Measurements from ENCODE around the gene SPIRE1.
A peak's percentile ranks its signal among the peaks of the same experiment; 100 is the strongest.

Gene SPIRE1

DNA sequence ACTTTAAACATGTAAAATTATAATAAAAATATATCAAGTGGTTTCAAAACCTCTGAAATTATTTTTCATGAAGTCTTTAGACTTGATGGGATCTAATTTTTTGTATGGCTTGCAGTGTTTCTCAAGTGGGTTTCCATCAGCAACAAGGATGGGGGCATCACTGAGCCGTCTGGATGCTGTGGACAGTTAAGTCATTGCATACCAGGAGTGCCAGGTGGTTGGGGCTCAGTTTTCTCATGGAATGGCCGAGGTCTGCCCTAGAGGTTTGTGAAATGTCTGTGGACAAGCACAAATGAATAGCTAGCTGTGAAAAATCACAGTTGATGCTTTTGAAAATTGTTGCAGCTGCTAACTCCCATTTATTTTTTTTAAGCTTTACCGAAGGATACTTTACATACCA, 248.4 kb downstream of the SPIRE1 start:
- peak in 1 of 2 experiments; percentile 6 for DNase-seq

GRCh38 chr18:12408247-12408869, 249.5 kb downstream of the SPIRE1 start:
- DNase-seq: no peak

DNA sequence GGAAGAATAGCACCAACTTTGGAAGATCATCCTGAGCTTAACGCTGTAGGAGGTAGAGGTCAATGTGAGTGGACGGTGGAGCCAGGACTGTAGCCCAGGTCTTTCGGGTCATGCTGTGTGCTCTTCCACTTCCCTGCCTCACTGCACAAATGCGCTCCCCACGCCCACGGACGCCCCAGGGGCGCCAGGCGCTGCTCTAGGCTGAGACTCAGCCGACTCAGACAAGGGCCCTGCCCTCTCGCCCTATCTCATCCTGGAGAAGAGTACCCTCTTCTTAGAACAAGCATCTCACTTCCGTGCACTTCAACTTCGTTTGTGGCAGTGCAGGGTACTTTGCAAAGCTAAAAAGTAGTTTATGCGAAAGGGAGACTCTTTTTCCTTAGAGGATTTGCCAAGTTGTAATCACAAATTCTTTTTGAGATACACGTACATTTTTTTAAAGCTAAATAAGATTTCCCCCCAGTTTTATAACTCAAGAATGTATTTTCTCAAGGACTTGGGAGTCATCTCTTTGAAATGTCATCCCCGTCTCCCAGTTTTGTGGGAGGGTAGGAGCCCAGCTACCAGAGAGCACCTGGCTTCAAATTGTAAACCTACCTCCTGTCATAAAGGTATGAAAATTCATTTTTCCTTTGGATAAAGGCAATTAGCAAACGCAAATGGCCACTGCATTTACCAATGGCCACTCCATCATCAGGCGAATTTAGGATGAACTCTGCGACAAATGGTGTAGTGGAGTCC, 251.4 kb downstream of the SPIRE1 start:
- no peak for DNase-seq

GRCh38 chr18:12405066-12405465, 252.8 kb downstream of the SPIRE1 start:
- DNase-seq: no peak

DNA sequence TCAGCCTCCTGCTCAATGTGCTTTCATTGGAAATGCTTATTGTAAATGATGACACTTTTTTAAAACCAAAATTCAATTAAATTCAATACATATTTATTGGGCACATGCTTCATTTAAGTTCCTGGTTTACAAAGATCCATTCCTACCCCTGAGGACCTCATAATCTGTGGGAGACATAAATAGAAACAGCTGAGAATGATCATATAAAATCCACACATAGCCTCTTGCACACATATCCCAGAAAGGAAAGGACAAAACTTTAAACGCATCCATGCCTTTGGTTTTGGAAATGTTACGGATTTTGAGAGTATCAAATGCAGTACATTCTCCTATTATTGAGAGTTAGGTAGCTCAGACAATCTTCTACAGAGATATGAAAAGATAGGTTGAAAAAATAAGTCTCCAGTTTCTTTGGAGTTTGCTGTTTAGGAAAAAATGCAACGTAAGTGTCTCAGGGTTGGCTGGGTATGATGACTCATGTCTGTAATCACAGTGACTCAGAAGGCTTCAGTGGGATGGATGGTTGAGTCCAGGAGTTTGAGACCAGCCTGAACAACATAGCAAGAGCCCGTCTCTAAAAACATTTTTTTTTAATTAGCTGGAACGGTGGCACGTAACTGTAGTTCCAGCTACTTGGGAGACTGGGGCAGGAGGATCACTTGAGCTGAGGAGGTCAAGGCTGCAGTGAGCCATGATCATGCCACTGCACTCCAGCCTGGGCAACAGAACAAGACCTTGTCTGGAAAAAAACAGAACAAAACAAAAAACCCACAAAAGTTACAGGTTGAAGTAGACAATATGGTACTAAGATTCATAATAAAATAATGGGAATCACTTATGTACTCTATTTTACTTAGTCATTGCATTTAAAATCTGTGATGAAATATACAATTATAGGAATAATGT, 254.1 kb downstream of the SPIRE1 start:
- no peak for DNase-seq

DNA sequence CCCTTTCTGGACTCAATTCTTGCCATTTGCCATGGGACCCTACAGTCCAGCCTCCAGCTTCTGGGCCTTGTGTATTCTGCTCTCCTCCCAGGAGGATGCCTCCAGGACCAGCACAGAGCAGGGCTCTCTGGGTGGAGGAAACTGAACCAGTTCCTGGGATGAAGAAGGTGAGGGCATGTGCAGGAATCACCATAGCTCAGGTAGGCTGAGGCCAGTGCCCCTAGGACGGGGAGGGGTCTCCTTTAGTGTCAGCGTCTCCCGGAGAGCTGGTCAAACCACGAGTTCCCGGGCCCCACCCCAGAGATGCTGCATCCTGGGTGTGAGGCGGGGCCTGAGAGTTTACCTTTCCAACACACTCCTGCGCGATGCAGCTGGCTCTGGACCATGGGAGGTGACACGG, 256.0 kb downstream of the SPIRE1 start:
- DNase-seq: no peak

DNA sequence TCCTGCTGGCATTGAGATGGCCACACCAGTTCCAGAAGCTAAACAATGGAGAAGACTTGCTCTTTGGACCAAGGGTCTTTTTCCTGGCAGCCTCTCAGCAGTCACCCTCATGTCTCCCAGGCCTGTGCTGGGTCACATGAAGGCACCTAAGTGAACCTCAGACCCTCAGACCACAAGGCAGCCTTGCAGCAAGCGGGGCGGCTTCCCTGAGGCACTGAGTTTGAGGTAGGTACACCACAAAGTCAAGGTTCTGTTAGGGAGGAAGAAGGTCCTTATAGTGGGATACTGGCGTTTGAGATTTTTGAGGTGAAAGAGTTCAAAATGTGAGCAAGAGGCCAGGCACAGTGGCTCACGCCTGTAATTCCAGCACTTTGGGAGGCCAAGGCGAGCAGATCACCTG, 258.7 kb downstream of the SPIRE1 start:
- no peak for DNase-seq

GRCh38 chr18:12398625-12399024, 259.3 kb downstream of the SPIRE1 start:
- no peak for DNase-seq

DNA sequence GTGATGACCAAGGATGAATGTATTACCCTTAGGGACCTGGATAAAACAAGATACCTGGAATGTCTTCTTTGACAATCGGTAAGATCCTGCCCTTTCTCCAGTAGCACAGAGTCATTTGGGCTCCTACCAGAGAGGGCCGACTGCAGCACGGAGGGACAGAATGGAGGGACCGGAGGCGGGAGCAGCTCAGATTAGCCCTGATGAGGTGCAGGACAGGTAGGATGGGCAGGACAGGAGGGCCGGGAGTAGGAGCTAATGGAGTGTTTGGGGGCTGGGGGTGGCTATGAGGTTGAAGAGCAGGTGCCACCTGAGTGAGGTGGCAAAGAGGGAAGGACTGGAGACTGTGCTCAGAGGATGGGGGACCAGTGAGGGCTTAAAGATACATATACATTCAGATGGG, 260.1 kb downstream of the SPIRE1 start:
- DNase-seq: no peak

DNA sequence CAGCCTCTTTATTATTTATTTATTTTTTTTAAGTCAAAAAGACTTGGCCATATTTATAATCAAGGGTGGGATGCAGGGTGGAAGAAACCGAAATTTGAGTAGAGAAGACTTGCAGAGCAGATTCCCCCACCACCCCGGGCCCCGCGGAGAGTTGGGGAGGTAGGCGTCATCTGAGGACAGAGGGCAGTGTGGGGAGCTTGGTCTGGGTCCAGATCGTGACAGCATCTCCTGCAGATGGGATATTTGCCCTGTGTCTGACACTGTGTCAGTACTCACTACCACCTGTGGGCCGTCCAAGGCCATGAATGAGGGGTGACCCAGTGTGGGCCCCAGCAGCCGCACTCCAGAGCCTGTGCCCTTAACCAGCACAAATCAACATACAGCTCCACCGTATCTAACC, 260.7 kb downstream of the SPIRE1 start:
- no peak for DNase-seq
